H7 (cell line): ENCODE measurements around the gene BBS4. TPM values are rescaled to one million over a fixed set of nuclear protein-coding genes. Genes with fewer than 3 reads are reported as not detected.
"Not testable (repeated sequence)": the region's sequence is repeated elsewhere in the genome, so short reads cannot be mapped to it uniquely, and the experiment has no call there.

ENCODE experiments used
- DNase-seq: peaks from one replicate; pipeline ENCODE4 v3.0.0; 2012
- H3K27me3 ChIP-seq: 2 replicates; pipeline ENCODE4 v1.6.0; 2011; ENCODE audit warnings: mild to moderate bottlenecking, low read length; ENCODE audit not compliant: control insufficient read depth, insufficient read depth
- H3K36me3 ChIP-seq: replicated peaks from 2 replicates; pipeline ENCODE4 v1.5.1; 2011; ENCODE audit warnings: low read length; ENCODE audit not compliant: control insufficient read depth, insufficient read depth
- H3K4me3 ChIP-seq: 2 replicates; pipeline ENCODE4 v1.5.1; 2011; ENCODE audit warnings: low read depth, mild to moderate bottlenecking, control low read depth, low read length, moderate library complexity; ENCODE audit not compliant: insufficient read depth
- total RNA-seq: library from RNA; depleted of rRNA; stranded (reverse); fragments of >200 nt; shearing (Covaris generic); gene quantifications from 2 replicates; pipeline ENCODE4 v1.2.3, GENCODE V29; 2014

Gene BBS4
- total RNA-seq, 1 experiment from 2014 or later: 55.1 TPM

GRCh38 chr15:72728249-72728648, 42.2 kb downstream of the BBS4 start:
- H3K4me3 ChIP-seq, H3K27me3 ChIP-seq, H3K36me3 ChIP-seq, DNase-seq: not testable (repeated sequence)

GRCh38 chr15:72728821-72729220, 42.8 kb downstream of the BBS4 start:
- Histone ChIP-seq H3K4me3 (no peak overlapping the region), H3K27me3 (no peaks in the 10 kb centered on the region), H3K36me3 (peaks cover 4% of the 10 kb centered on the region)
- no peak for DNase-seq

DNA sequence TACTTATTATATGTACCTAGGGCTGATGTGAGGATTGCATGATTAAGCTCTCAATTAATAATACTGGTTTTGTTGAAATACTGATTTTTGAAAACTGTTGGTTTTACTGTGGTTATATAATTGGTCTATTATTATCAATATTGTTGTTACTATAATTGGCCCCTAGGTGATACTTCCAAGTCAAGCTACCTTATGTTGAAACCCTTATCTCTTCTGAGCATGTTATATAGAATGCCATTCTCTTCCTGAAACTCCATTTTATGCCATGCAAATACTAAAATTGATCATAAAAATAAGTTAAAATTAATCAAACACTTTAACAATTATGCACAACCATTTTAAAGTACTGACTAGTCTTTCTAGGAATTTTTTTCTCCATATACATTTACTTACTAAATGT, 46.1 kb downstream of the BBS4 start:
- no peak overlapping the region for H3K4me3 ChIP-seq
- H3K36me3 ChIP-seq: peaks cover 8% of the 10 kb centered on the region
- no peak for DNase-seq
- H3K27me3 ChIP-seq: no peaks in the 10 kb centered on the region

GRCh38 chr15:72732516-72732915, 46.5 kb downstream of the BBS4 start:
- no peak overlapping the region for H3K4me3 ChIP-seq
- H3K36me3 ChIP-seq: peaks cover 8% of the 10 kb centered on the region
- no peaks in the 10 kb centered on the region for H3K27me3 ChIP-seq
- DNase-seq: no peak

DNA sequence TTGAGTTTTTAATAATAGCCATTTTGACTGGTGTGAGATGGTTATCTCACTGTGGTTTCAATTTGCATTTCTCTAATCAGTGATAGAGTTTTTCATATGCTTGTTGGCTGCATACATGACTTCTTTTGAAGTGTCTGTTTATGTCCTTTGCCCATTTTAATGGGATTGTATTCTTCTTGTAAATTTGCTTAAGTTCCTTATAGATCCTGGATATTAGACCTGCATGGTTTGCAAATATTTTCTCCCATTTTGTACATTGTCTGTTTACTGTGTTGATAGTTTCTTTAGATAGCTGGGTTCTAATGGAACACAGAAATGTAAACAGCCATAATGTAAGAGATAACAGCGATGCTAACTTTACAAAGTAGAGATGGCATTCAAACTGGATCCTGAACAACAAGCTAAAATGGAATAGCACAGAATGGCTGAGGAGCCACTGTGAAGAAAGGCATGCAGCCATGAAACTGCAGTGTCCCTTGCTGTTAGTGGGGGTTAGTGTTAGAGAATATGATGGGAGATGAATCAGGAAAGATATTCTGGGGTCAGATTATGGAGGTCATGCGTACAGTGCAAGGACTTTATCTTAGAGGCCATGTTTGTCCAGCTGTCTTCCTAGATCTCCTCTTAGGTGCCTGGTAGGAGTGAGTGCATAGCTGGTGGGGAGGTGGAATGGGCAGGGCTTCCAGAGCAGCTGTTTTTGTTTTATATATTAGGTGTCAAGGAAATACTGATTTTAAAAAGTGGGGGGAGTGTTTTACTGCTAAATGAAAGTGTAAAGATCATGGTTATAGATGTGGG, 48.1 kb downstream of the BBS4 start:
- no peak for DNase-seq
- Histone ChIP-seq H3K27me3 (no peaks in the 10 kb centered on the region), H3K4me3 (no peak overlapping the region), H3K36me3 (peaks cover 10% of the 10 kb centered on the region)

DNA sequence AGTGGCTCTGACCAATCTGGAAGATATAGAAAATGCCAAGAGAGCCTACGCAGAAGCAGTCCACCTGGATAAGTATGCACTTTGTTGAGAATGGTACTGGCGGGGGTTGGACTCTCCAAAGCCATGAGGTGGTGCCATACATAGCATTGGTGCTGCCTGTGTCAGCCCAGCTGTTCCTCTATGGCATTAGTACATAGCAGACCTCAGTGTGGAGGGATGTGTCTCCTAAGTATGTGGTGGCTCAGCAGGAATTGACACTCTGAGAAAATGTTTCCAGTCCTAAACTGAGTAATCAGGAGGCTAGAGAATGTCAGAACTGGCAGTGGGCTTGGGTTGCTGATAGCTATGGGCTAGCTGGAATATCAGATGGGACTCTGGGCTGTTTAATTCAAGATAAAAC, 49.1 kb downstream of the BBS4 start:
- Histone ChIP-seq H3K27me3 (no peaks in the 10 kb centered on the region), H3K36me3 (peaks cover 10% of the 10 kb centered on the region), H3K4me3 (no peak overlapping the region)
- DNase-seq: no peak

DNA sequence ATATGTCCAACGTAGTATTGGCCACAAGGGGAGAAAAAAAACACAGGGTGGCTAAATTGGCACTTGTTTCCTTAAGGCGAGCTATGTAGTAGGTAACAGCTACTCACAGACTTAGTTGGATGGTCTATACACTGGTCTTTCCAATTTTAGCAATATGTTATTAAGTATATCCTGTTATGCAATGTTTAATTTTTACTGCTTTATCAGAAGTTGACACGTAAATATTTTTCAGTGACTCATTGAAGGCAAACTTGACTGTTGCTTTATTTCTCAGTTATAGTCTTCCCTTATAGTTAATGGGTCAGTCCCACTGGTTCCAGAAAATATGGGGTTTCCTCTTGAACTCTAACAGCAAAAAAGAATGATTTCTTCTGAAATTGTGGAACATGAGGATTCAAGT, 51.1 kb downstream of the BBS4 start:
- no peak for DNase-seq
- H3K27me3 ChIP-seq: no peaks in the 10 kb centered on the region
- H3K4me3 ChIP-seq: no peak overlapping the region
- H3K36me3 ChIP-seq: peaks cover 6% of the 10 kb centered on the region

DNA sequence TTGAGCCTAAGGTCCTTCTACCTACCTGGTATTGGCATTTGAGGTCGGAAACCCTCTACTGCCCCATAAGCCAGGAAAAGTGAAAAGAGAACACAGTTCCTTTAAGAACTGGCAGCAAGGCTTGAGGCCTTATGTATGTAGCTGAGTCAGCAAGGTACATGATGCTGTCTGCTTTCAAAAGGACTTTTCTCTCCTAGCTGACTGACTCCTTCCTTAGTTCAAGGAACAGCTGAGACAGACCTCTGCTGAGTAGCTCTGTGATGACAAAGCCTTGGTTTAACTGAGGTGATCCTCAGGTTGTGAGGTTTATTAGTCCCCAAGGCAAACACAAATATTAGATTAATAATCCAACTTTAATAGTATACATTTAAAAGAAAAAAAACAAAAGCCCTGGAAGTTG, 51.7 kb downstream of the BBS4 start:
- H3K36me3 ChIP-seq: peaks cover 6% of the 10 kb centered on the region
- DNase-seq: no peak
- no peak overlapping the region for H3K4me3 ChIP-seq
- no peaks in the 10 kb centered on the region for H3K27me3 ChIP-seq

DNA sequence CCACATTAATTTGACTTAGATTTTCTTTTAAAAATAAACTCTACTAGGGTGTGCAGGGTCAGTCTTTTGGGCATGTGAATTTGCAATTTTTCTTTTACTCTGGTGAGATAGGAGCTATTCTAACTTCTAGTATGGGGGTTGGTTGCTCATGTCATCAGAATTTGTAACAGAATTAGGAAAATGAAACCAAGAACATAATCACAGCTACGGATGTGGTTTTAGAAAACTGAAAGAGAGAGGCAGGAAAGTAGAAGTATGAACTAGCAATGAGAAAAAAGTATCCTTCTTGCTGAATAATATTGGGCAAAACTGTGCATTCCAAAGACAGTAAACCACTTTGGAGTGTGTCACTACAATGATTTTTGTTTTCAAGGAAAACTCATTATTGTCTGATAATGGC, 54.2 kb downstream of the BBS4 start:
- H3K27me3 ChIP-seq: no peaks in the 10 kb centered on the region
- H3K4me3 ChIP-seq: no peak overlapping the region
- no peak for DNase-seq
- H3K36me3 ChIP-seq: peaks cover 6% of the 10 kb centered on the region

DNA sequence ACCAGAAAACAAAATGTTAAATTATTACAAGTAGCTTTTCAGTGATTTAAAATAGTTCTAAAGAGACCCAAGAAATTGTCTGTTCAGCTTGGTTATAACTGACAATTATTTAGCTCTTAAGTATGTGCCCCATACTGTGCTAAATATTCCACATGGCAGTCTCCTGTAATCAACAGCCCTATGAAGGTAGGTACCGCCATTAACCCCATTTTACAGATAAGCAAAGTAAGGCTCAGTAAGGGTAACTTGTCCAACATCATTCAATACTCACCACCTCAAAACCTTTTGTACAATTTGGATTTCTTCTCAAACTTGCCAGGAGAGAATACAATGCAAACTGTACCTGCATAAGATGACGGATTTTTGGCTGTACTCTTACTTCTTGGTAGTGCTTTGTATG, 63.7 kb downstream of the BBS4 start:
- no peak overlapping the region for H3K4me3 ChIP-seq
- no peak for DNase-seq
- H3K36me3 ChIP-seq: peaks cover 11% of the 10 kb centered on the region
- no peaks in the 10 kb centered on the region for H3K27me3 ChIP-seq

- no peak for DNase-seq
- Histone ChIP-seq H3K4me3 (no peak overlapping the region), H3K36me3 (peaks cover 23% of the 10 kb centered on the region), H3K27me3 (no peaks in the 10 kb centered on the region)
Measured at GRCh38 chr15:72751751-72752455, 65.9 kb downstream of the BBS4 start.

DNA sequence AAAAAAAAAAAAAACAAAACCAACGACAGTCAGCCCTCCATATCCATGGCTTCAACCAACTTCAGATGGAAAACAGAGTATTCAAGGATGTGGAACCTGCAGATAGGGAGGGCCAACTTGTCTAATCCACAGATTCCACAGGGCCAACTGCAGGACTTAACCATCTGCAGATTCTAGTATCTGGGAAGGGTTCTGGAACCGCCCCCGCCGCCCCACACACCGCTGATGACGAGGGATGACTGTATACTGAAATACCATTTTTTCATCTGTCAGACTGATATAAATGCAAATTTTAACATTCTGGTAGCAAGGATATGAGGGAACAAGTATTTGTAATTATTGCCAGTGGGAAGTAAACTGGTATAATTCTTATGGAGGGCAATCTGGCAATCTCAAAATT, 68.1 kb downstream of the BBS4 start:
- Histone ChIP-seq H3K4me3 (no peak overlapping the region), H3K36me3 (peaks cover 23% of the 10 kb centered on the region), H3K27me3 (no peaks in the 10 kb centered on the region)
- no peak for DNase-seq

- H3K4me3 ChIP-seq: no peak overlapping the region
- H3K27me3 ChIP-seq: no peaks in the 10 kb centered on the region
- peaks cover 13% of the 10 kb centered on the region for H3K36me3 ChIP-seq
- DNase-seq: no peak
Measured at GRCh38 chr15:72758182-72758581, 72.2 kb downstream of the BBS4 start.

DNA sequence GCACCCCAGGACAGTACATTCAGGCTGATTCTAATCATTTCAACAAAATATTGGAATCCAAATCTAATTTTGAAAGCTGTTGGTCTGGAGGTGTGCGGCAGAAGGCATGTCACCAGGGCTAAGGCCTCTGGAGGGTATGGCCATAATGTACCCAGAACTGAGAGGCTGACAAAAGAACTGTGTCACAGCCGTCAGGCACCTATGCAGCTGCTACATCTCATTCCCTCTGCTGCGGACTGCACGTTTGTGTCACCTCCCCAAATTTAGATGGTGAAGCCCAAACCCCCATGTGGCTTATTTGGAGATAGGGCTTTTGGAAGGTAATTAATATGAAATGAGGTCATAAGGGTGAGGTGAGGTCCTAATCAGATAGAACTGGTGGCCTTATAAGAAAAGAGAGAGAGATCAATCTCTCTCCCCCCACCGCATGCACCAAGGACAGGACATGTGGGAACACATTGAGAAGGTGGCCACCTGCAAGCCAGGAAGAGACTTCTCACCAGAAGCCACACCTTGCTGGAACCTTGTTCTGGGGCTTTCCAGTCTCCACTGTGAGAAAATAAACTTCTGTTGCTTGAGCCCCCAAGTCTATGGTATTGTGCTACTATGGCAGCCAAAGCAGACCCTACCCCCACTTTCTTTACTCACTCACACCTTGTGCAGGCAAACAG, 74.7 kb downstream of the BBS4 start:
- peaks cover 5% of the 10 kb centered on the region for H3K36me3 ChIP-seq
- H3K27me3 ChIP-seq: no peaks in the 10 kb centered on the region
- no peak for DNase-seq
- H3K4me3 ChIP-seq: no peak overlapping the region

DNA sequence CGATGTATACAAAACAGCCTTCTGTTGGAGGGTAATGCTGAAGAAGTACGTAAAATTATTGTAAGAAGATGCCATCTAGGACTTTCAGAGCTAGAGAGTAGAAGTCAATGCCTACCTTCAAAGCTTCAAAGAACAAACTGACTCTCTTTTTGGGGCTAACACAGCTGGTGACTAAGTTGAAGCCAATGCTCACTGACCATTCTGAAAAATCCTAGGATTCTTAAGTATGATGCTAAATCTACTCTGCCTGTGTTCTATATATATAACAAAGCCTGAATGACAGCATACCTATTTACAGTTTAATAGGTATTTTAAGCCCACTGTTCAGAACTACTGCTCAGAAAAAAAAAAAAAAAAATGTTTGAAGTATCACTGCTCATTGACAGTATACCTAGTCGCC, 78.6 kb downstream of the BBS4 start:
- no peaks in the 10 kb centered on the region for H3K27me3 ChIP-seq
- H3K36me3 ChIP-seq: peaks cover 4% of the 10 kb centered on the region
- no peak for DNase-seq
- no peak overlapping the region for H3K4me3 ChIP-seq
